ENCODE measurements around the gene AJAP1.
A peak's percentile ranks its signal among the peaks of the same experiment; 100 is the strongest.

The AJAP1 gene

DNA sequence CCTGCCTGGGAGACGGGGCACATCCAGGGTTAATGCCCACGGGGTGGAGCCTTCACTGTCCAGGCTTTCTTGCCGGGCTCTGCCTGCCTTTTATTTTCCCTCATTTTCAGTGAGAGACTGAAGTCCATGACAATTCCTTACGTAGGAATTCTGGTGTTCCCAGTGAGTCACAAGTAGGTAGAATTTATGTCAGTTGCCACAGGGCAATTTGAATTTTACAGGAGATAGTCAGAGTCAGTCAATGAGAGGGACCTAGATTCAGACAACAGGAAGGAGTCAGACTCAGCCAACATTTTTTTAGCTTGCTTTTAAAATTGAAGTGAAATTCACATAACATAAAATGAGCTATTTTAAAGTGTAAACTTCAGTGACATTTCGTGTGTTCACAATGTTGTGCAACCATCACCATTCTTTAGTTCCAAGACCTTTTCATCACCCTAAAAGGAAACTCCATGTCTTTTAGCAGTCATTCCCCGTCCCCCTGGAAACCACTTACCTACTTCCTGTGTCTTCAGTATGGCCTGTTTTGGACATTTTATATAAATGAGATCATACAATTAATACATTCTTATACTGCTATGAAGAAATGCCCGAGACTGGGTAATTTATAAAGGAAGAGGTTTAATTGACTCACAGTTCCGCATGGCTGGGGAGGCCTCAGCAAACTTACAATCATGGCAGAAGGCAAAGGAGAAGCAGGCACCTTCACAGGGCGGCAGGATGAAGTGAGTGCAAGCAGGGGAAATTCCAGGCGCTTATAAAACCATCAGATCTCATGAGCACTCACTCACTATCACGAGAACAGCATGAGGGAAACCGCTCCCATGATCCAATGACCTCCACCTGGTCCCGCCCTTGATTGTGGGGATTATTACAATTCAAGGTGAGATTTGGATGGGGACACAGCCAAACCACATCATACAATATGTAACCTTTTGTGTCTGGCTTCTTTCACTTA lies 14.6 kb downstream of the AJAP1 start:
- no peak overlapping the region for H3K4me3 ChIP-seq (ENCODE audit: control insufficient read depth, low read depth, low read length)
- DNase-seq (ENCODE audit: low read depth), result peak; percentile 56
- TF ChIP-seq, protein P1, sequence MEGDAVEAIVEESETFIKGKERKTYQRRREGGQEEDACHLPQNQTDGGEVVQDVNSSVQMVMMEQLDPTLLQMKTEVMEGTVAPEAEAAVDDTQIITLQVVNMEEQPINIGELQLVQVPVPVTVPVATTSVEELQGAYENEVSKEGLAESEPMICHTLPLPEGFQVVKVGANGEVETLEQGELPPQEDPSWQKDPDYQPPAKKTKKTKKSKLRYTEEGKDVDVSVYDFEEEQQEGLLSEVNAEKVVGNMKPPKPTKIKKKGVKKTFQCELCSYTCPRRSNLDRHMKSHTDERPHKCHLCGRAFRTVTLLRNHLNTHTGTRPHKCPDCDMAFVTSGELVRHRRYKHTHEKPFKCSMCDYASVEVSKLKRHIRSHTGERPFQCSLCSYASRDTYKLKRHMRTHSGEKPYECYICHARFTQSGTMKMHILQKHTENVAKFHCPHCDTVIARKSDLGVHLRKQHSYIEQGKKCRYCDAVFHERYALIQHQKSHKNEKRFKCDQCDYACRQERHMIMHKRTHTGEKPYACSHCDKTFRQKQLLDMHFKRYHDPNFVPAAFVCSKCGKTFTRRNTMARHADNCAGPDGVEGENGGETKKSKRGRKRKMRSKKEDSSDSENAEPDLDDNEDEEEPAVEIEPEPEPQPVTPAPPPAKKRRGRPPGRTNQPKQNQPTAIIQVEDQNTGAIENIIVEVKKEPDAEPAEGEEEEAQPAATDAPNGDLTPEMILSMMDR (conservative IDR thresholded peaks at IDR 0.05; ENCODE audit: control insufficient read depth, insufficient read depth, low read depth, low read length), result no peak

GRCh38 chr1:4670265-4670664 lies 15.9 kb downstream of the AJAP1 start:
- no peak overlapping the region for H3K4me3 ChIP-seq (ENCODE audit: control insufficient read depth, low read depth, low read length)
- TF ChIP-seq, protein P1 (conservative IDR thresholded peaks at IDR 0.05; ENCODE audit: control insufficient read depth, insufficient read depth, low read depth, low read length), result no peak
- DNase-seq (ENCODE audit: low read depth), result no peak

- TF ChIP-seq, protein P1 (conservative IDR thresholded peaks at IDR 0.05; ENCODE audit: control insufficient read depth, insufficient read depth, low read depth, low read length), result no peak
- no peak for DNase-seq (ENCODE audit: low read depth)
- no peak overlapping the region for H3K4me3 ChIP-seq (ENCODE audit: control insufficient read depth, low read depth, low read length)
Measured at GRCh38 chr1:4671828-4672227, 17.4 kb downstream of the AJAP1 start.

GRCh38 chr1:4673494-4673893 lies 19.1 kb downstream of the AJAP1 start:
- TF ChIP-seq, protein P1 (conservative IDR thresholded peaks at IDR 0.05; ENCODE audit: control insufficient read depth, insufficient read depth, low read depth, low read length), result no peak
- no peak overlapping the region for H3K4me3 ChIP-seq (ENCODE audit: control insufficient read depth, low read depth, low read length)
- DNase-seq (ENCODE audit: low read depth), result no peak

DNA sequence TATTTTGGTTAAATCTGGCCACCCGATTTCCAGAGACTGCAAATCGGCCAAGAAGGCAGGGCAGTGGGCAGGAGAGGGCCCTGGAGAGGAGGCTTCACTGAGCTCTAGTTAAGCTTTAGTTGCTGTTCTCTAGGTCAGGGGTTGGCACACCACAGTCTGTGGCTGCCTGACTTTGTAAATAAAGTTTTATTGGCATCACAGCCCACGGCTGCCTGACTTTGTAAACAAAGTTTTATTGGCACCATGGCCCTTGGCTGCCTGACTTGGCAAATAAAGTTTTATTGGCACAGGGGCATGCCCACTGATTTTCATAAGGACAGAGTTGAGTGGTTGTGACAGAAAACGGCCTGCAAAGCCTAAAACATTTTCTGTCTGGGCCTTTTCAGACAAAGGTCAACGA lies 19.7 kb downstream of the AJAP1 start:
- TF ChIP-seq, protein P1 (conservative IDR thresholded peaks at IDR 0.05; ENCODE audit: control insufficient read depth, insufficient read depth, low read depth, low read length), result no peak
- H3K4me3 ChIP-seq (ENCODE audit: control insufficient read depth, low read depth, low read length), result no peak overlapping the region
- DNase-seq (ENCODE audit: low read depth), result no peak

GRCh38 chr1:4674676-4675075 lies 20.3 kb downstream of the AJAP1 start:
- DNase-seq (ENCODE audit: low read depth), result no peak
- no peak overlapping the region for H3K4me3 ChIP-seq (ENCODE audit: control insufficient read depth, low read depth, low read length)
- TF ChIP-seq, protein P1 (conservative IDR thresholded peaks at IDR 0.05; ENCODE audit: control insufficient read depth, insufficient read depth, low read depth, low read length), result no peak

Data from fibroblast of mammary gland (primary cell).